Jurkat, Clone E6-1 (cell line): Measurements from ENCODE around the gene RSPH3.

ENCODE experiments used
- DNase-seq: peaks from one replicate; pipeline ENCODE4 v3.0.0-alpha.2; 2011; ENCODE audit warnings: low read depth, low spot score
- H3K4me3 ChIP-seq: 2 replicates; pipeline ENCODE4 v1.5.1; 2011; ENCODE audit warnings: mild to moderate bottlenecking, low read length, control low read depth, moderate library complexity

Gene RSPH3

GRCh38 chr6:158947284-158947683 lies 52.7 kb downstream of the RSPH3 start:
- H3K4me3 ChIP-seq, result no peak overlapping the region
- no peak for DNase-seq

DNA sequence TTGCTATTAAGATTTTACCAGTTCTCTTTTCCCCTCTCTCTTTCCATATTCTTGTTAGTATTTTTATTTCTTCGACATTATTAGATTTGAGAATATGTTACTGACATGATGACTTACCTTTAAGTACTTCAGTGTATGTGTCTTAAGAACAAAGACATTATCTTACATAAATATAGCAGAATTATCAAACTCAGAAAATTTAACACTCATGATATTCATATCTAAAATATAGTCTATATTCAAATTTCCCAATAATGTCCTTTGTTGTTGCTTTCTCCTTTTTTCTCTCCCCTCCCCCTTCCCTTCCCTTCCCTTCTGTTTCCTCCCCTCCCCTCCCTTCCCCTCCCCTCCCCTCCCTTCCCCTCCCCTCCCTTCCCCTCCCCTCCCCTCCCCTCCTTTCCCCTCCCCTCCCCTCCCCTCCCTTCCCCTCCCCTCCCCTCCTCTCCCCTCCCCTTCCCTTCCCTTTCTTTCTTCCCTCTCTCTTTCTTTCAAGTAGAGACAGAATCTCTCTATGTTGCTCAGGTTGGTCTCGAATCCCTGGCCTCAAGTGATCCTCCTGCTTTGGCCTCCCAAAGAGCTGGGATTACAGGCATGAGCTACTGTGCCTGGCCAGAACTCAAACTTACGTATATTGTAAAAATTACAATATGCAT lies 56.5 kb downstream of the RSPH3 start:
- H3K4me3 ChIP-seq, result no peak overlapping the region
- no peak for DNase-seq

GRCh38 chr6:158942349-158942748 lies 57.7 kb downstream of the RSPH3 start:
- DNase-seq, result no peak
- H3K4me3 ChIP-seq, result no peak overlapping the region

GRCh38 chr6:158941246-158941645 lies 58.8 kb downstream of the RSPH3 start:
- H3K4me3 ChIP-seq, result no peak overlapping the region
- no peak for DNase-seq

GRCh38 chr6:158939255-158940159 lies 60.5 kb downstream of the RSPH3 start:
- no peak overlapping the region for H3K4me3 ChIP-seq
- no peak for DNase-seq

GRCh38 chr6:158938811-158939254 lies 61.2 kb downstream of the RSPH3 start:
- no peak overlapping the region for H3K4me3 ChIP-seq
- DNase-seq, result no peak

DNA sequence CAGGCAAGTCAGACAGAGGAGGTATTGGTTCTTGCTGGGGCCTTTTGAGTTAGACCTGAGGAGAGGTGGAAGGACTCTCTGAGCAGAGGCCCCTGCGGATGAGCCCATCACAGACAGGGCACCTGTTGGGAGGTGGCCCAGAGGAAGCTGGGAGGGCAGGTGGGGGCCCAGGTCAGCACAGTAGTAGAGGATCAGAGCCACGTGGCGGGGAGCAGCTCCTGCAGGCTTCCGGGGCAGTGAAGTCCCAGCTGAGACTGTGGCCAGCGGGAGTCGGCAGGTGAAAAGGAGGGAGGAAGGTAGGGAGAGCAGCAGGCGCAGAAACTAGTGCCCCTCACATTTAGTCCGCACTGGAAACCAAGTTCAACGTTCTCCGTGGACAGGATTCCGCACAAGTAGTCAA lies 61.8 kb downstream of the RSPH3 start:
- no peak overlapping the region for H3K4me3 ChIP-seq
- DNase-seq, result no peak

DNA sequence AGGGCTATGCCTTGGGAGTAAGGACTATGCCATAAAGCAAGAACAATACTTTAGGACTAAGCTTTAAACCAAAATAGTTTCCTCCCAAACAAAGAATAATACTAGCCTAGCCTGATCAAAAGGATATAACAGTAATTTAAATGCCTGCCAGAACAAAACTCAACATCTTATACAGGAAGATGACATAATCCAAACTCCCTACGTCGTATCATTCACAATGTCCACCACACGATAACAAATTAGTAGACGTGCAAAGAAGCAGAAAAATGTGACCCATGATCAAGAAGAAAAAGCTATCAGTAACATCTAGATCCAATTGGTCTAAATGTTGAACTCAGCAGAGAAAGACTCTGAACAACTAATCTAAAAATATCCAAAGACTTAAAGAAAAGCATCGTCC lies 65.8 kb downstream of the RSPH3 start:
- DNase-seq, result no peak
- H3K4me3 ChIP-seq, result no peak overlapping the region

GRCh38 chr6:158933079-158933595 lies 66.9 kb downstream of the RSPH3 start:
- DNase-seq, result no peak
- H3K4me3 ChIP-seq, result no peak overlapping the region

- DNase-seq, result no peak
- no peak overlapping the region for H3K4me3 ChIP-seq
Measured at GRCh38 chr6:158928068-158928467, 71.9 kb downstream of the RSPH3 start.

DNA sequence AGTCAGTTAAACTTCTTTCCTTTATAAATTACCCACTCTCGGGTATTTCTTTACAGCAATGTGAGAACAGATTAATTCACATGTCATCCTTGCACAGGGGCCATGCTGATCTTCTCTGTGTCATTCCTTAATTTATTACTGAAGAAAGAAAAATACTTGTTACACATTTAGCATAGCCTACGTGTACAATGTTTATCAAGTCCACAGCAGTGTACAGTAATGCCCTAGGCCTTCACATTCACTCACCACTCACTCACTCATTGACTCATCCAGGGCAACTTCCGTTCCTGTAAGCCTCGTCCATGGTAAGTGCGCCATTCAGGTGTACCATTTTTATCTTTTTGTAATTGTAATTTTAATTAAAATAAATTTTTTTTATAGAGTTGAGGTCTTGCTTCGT lies 73.6 kb downstream of the RSPH3 start:
- no peak for DNase-seq
- H3K4me3 ChIP-seq, result no peak overlapping the region

DNA sequence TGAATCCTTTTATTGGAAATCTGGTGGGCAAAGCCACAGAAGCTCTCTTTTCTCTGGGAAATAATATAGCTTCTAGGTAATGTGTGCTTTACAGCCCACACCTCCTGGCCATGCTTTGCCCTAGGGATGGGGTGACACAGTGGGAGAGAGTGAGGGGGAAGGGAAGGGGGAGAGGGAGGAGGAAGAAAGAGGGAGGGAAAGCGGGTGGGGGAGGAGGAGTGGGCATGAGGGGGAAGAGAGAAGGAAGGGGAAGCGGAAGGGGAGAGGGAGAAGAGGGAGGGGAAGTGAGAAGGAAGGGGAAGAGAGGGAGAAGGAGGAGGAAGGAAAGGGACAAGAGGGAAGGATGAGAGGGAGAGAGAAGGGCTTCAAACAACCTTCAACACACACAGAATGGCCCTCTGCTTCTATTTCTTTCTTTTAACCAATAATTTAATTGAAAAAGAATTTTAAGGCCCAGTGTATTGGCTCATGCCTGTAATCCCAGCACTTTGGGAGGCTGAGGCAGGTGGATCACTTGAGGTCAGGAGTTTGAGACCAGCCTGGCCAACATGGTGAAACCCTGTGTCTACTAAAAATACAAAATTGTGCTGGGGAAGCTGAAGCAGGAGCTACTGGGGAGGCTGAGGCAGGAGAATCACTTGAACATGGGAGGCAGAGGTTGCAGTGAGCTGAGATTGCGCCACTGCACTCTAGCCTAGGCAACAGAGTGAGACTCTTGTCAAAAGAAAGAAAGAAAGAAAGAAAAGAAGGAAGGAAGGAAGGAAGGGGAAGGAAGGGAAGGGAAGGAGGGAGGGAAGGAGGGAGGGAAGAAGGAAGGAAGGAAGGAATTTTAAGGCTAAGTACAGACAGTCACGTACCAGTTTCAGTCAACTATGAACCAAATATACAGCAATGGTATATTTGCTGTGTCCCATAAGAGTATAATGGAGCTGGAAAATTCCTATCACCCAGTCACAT lies 75.2 kb downstream of the RSPH3 start:
- no peak overlapping the region for H3K4me3 ChIP-seq
- no peak for DNase-seq

DNA sequence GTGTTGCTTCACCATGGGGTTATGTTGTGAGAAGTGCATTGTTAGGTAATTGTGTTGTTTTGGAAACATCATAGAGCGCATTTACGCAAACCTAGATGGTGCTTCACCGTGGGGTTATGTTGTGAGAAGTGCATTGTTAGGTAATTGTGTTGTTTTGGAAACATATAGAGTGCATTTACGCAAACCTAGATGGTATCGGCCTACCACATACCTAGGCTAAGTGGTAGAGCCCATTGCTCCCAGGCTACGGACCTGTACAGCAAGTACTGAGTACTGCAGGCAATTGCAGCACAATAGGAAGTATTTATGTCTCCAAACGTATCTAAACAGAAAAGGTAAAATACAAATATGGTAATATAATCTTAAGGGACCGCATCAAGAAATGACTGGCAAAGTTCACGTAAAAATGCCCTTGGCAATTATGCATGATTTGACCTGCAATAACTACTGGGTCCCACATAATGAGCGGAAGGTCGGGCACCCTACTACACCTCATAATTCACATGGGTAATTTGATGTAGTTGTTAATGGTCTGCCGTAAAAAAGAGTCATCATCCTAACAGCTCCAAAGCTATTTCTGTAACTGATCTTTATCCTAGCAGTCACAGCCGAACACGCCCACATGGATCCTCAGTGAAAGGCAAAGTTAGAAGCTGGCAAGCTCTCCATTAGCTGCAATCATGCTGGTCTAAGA lies 76.0 kb downstream of the RSPH3 start:
- no peak for DNase-seq
- no peak overlapping the region for H3K4me3 ChIP-seq
